Uterus (tissue), 4 donors: ENCODE data around the gene CLASRP. TPM values are rescaled to one million over a fixed set of nuclear protein-coding genes. Genes with fewer than 3 reads are reported as not detected.
A peak's percentile ranks its signal among the peaks of the same experiment; 100 is the strongest.

ENCODE experiments used
- DNase-seq, 2 donors: peaks; one replicate each; pipeline ENCODE4 v3.0.0-alpha.2; 2019 to 2020
- H3K27ac ChIP-seq, 2 donors: fragments of 200-600 bp; sonication (generic); 1 replicate in 1 of 2; 2 replicates in 1 of 2; pipeline ENCODE4 v1.5.1; 2016 to 2018
- H3K27me3 ChIP-seq, 2 donors: fragments of 200-600 bp; sonication (generic); one replicate each; pipeline ENCODE4 v1.5.1; 2018 to 2019; ENCODE audit warnings: control low read depth in 1 of 2
- H3K36me3 ChIP-seq, 2 donors: fragments of 200-600 bp; sonication (generic); one replicate each; pipeline ENCODE4 v1.5.1; 2019; ENCODE audit warnings: control low read depth in 1 of 2
- H3K4me1 ChIP-seq, 2 donors: fragments of 200-600 bp; sonication (generic); one replicate each; pipeline ENCODE4 v1.5.1; 2018 to 2019; ENCODE audit warnings: control low read depth in 1 of 2
- H3K4me3 ChIP-seq, 2 donors: fragments of 200-600 bp; sonication (generic); 1 replicate in 1 of 2; 2 replicates in 1 of 2; pipeline ENCODE4 v1.5.1; 2018 to 2019; ENCODE audit warnings: mild to moderate bottlenecking in 1 of 2
- H3K9me3 ChIP-seq, 2 donors: fragments of 200-600 bp; sonication (generic); one replicate each; pipeline ENCODE4 v1.5.1; 2019; ENCODE audit warnings: control low read depth in 1 of 2
- CTCF ChIP-seq, 4 experiments: fragments of 200-600 bp in 2 of 4; fragments of 450-650 bp in 2 of 4; sonication (generic) in 2 of 4; IDR thresholded peaks; one replicate each; pipeline ENCODE4 v1.5.1; 2016 to 2019; ENCODE audit warnings: antibody characterized with exemption in 4 of 4, mild to moderate bottlenecking in 2 of 4, moderate library complexity in 1 of 4
- POLR2A ChIP-seq, 2 donors: fragments of 450-650 bp; IDR thresholded peaks; one replicate each; pipeline ENCODE4 v1.6.1; 2016; ENCODE audit warnings: antibody characterized with exemption in 2 of 2, mild to moderate bottlenecking in 1 of 2, moderate library complexity in 1 of 2
- intact Hi-C: fragments of 100-400 bp; cut with DNase I; formaldehyde crosslinking; loops from one replicate; pipeline ENCODE4 v1.15.1; 2023; ENCODE audit warnings: low total_unique reads
- total RNA-seq, 4 donors: library from RNA; depleted of rRNA in 3 of 4; stranded (reverse); fragments of >200 nt in 3 of 4; gene quantifications; one replicate each; pipeline versions ENCODE4 v1.1.0 to v1.2.4, GENCODE V29; 2014 to 2023
- donor health status: DM: yes; HTN: yes; CAD: no.

The CLASRP gene
- total RNA-seq, 4 donors from 2014 or later: 36.6 to 107 (median 73.9) TPM

- Histone ChIP-seq H3K27ac (no peak overlapping the region), H3K4me1 (peaks cover 6 to 12% of the 10 kb centered on the region in 2 donors), H3K4me3 (no peak overlapping the region), H3K9me3 (no peaks in the 10 kb centered on the region), H3K27me3 (no peaks in the 10 kb centered on the region), H3K36me3 (no peaks in the 10 kb centered on the region)
- TF ChIP-seq CTCF (IDR thresholded peaks at IDR 0.05) (no peak), POLR2A (IDR thresholded peaks at IDR 0.05) (no peak)
- no peak for DNase-seq
- intact Hi-C loops: no loop called here
These were observed 3.1 kb upstream of the CLASRP start for GRCh38 chr19:45035755-45036154.

GRCh38 chr19:45037393-45038169, 1.3 kb upstream of the CLASRP start:
- no peak for TF ChIP-seq CTCF (IDR thresholded peaks at IDR 0.05)
- no peak for TF ChIP-seq POLR2A (IDR thresholded peaks at IDR 0.05)
- intact Hi-C loops: loop anchor here (2.0 kb wide), 1 partner anchor 41 kb away; the partner anchor contains the start of gene GEMIN7
- no peaks in the 10 kb centered on the region for H3K36me3 ChIP-seq
- H3K9me3 ChIP-seq: no peaks in the 10 kb centered on the region
- H3K27me3 ChIP-seq: no peaks in the 10 kb centered on the region
- peaks cover 6 to 19% of the 10 kb centered on the region in 2 donors for H3K4me1 ChIP-seq
- no peak for DNase-seq
- H3K27ac ChIP-seq: no peak overlapping the region
- no peak overlapping the region for H3K4me3 ChIP-seq

GRCh38 chr19:45040059-45040771, 1.4 kb downstream of the CLASRP start:
- intact Hi-C loops: no loop called here
- peak overlapping the region in 1 of 2 donors; percentile 77 for H3K4me3 ChIP-seq
- TF ChIP-seq CTCF (IDR thresholded peaks at IDR 0.05): no peak
- TF ChIP-seq POLR2A (IDR thresholded peaks at IDR 0.05): no peak
- no peaks in the 10 kb centered on the region for H3K27me3 ChIP-seq
- H3K36me3 ChIP-seq: no peaks in the 10 kb centered on the region
- no peak for DNase-seq
- peaks cover 6 to 19% of the 10 kb centered on the region in 2 donors for H3K4me1 ChIP-seq
- no peaks in the 10 kb centered on the region for H3K9me3 ChIP-seq
- no peak overlapping the region for H3K27ac ChIP-seq

GRCh38 chr19:45041125-45041524, 2.3 kb downstream of the CLASRP start:
- Histone ChIP-seq H3K36me3 (no peaks in the 10 kb centered on the region), H3K27ac (no peak overlapping the region), H3K4me1 (peaks cover 6 to 19% of the 10 kb centered on the region in 2 donors), H3K9me3 (no peaks in the 10 kb centered on the region), H3K4me3 (no peak overlapping the region), H3K27me3 (no peaks in the 10 kb centered on the region)
- intact Hi-C loops: no loop called here
- DNase-seq: no peak
- no peak for TF ChIP-seq POLR2A (IDR thresholded peaks at IDR 0.05)

- Histone ChIP-seq H3K27ac (no peak overlapping the region), H3K27me3 (no peaks in the 10 kb centered on the region), H3K36me3 (no peaks in the 10 kb centered on the region), H3K4me1 (peaks cover 0 to 7% of the 10 kb centered on the region in 2 donors), H3K4me3 (no peak overlapping the region), H3K9me3 (no peaks in the 10 kb centered on the region)
- no peak for TF ChIP-seq POLR2A (IDR thresholded peaks at IDR 0.05)
- no peak for TF ChIP-seq CTCF (IDR thresholded peaks at IDR 0.05)
- DNase-seq: no peak
- intact Hi-C loops: no loop called here
These were observed 7.0 kb downstream of the CLASRP start for GRCh38 chr19:45045671-45046353.
